ENCODE measurements around the gene APOBEC2. TPM values are rescaled to one million over a fixed set of nuclear protein-coding genes. Genes with fewer than 3 reads are reported as not detected.
A peak's percentile ranks its signal among the peaks of the same experiment; 100 is the strongest.

The APOBEC2 gene
- total and polyA plus RNA-seq, 2 of the 13 experiments (the other 11 are each of a cell fraction or from before 2014, with no cell fraction given) = 0.09 TPM; not detected in 1

DNA sequence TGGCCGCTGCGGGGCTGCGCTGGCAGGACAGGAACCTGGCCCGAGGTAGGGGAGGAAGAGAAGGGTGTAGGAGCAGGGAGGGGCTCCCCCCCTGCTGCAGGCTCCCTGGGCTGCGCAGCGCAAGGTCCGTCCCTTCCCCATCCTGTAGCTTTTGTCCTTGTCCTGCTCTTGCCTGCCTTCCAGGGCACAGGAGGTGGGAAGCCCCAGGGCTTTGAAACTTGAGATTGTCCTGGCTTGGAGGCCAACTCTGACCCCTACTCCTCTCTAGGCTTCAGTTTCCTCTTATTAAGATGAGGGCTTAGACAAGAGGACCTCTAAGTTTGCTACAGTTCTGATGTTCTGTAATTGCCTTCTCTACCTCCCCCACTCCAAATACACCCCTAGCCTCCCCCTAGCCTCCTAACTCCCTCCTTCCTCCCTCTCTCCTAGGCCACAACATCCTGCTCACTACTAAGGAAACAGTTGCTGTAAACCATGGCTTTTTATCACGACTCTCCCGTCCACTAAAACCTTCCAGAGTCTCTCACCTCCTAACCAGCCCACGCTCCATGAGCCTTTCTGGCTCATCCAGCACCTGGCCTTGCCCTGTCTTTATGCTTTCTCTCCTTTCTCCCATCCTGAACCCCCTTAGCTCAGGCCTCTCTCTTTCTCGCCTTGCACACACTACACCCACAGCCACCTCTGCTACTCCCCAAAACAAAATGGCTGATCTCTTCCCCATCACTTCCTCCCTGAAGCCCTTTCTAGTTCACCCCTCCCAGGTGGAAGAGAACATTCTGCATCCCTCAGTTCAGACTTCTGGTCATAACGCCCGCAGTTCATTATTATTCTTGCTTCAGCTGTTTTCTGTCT lies 24.2 kb upstream of the APOBEC2 start:
- intact Hi-C loops (cut with micrococcal nuclease; ENCODE audit: unreplicated experiment) (loop anchor here (1.0 to 5.0 kb wide), 2 partner anchors 132 to 181 kb away; no protein-coding TSS in a partner anchor), in situ Hi-C loops (cut with HindIII; ENCODE audit: extremely low pct_ligation_motif_present, low pct_unique_long_range_greater_than_20kb) (loop anchor here (25.0 kb wide), 1 partner anchor 691 kb away; no protein-coding TSS in a partner anchor)
- TF ChIP-seq HNRNPK (IDR thresholded peaks at IDR 0.05; ENCODE audit: low read depth, low read length, poor library complexity, severe bottlenecking) (peak; percentile 32), ZNF34 (CRISPR knock-in tag; IDR thresholded peaks at IDR 0.05; ENCODE audit: borderline replicate concordance) (peak; percentile 49; the same call in 1 of the 2 replicates), MTA1 (CRISPR knock-in tag; IDR thresholded peaks at IDR 0.05; ENCODE audit: borderline replicate concordance) (0 out of 2 replicates have a peak, but pooled peaks have one; percentile 55), ZNF431 (CRISPR knock-in tag; IDR thresholded peaks at IDR 0.05; ENCODE audit: borderline replicate concordance, low read depth) (no peak), GTF3A (CRISPR knock-in tag; conservative IDR thresholded peaks at IDR 0.05) (0 out of 2 replicates have a peak, but pooled peaks have one; percentile 2), NFE2L2 (IDR thresholded peaks at IDR 0.05; ENCODE audit: low read length) (no peak)
- TF ChIP-seq, protein P1, sequence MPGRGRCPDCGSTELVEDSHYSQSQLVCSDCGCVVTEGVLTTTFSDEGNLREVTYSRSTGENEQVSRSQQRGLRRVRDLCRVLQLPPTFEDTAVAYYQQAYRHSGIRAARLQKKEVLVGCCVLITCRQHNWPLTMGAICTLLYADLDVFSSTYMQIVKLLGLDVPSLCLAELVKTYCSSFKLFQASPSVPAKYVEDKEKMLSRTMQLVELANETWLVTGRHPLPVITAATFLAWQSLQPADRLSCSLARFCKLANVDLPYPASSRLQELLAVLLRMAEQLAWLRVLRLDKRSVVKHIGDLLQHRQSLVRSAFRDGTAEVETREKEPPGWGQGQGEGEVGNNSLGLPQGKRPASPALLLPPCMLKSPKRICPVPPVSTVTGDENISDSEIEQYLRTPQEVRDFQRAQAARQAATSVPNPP (CRISPR knock-in tag; IDR thresholded peaks at IDR 0.05) = 0 out of 2 replicates have a peak, but pooled peaks have one; percentile 3
- TF ChIP-seq, protein P2, sequence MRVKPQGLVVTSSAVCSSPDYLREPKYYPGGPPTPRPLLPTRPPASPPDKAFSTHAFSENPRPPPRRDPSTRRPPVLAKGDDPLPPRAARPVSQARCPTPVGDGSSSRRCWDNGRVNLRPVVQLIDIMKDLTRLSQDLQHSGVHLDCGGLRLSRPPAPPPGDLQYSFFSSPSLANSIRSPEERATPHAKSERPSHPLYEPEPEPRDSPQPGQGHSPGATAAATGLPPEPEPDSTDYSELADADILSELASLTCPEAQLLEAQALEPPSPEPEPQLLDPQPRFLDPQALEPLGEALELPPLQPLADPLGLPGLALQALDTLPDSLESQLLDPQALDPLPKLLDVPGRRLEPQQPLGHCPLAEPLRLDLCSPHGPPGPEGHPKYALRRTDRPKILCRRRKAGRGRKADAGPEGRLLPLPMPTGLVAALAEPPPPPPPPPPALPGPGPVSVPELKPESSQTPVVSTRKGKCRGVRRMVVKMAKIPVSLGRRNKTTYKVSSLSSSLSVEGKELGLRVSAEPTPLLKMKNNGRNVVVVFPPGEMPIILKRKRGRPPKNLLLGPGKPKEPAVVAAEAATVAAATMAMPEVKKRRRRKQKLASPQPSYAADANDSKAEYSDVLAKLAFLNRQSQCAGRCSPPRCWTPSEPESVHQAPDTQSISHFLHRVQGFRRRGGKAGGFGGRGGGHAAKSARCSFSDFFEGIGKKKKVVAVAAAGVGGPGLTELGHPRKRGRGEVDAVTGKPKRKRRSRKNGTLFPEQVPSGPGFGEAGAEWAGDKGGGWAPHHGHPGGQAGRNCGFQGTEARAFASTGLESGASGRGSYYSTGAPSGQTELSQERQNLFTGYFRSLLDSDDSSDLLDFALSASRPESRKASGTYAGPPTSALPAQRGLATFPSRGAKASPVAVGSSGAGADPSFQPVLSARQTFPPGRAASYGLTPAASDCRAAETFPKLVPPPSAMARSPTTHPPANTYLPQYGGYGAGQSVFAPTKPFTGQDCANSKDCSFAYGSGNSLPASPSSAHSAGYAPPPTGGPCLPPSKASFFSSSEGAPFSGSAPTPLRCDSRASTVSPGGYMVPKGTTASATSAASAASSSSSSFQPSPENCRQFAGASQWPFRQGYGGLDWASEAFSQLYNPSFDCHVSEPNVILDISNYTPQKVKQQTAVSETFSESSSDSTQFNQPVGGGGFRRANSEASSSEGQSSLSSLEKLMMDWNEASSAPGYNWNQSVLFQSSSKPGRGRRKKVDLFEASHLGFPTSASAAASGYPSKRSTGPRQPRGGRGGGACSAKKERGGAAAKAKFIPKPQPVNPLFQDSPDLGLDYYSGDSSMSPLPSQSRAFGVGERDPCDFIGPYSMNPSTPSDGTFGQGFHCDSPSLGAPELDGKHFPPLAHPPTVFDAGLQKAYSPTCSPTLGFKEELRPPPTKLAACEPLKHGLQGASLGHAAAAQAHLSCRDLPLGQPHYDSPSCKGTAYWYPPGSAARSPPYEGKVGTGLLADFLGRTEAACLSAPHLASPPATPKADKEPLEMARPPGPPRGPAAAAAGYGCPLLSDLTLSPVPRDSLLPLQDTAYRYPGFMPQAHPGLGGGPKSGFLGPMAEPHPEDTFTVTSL (CRISPR knock-in tag; IDR thresholded peaks at IDR 0.05; ENCODE audit: borderline replicate concordance) = no peak
- TF ChIP-seq, protein P3, sequence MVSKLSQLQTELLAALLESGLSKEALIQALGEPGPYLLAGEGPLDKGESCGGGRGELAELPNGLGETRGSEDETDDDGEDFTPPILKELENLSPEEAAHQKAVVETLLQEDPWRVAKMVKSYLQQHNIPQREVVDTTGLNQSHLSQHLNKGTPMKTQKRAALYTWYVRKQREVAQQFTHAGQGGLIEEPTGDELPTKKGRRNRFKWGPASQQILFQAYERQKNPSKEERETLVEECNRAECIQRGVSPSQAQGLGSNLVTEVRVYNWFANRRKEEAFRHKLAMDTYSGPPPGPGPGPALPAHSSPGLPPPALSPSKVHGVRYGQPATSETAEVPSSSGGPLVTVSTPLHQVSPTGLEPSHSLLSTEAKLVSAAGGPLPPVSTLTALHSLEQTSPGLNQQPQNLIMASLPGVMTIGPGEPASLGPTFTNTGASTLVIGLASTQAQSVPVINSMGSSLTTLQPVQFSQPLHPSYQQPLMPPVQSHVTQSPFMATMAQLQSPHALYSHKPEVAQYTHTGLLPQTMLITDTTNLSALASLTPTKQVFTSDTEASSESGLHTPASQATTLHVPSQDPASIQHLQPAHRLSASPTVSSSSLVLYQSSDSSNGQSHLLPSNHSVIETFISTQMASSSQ (IDR thresholded peaks at IDR 0.05; ENCODE audit: low read depth) = no peak
- TF ChIP-seq, protein P3 (CRISPR knock-in tag; IDR thresholded peaks at IDR 0.05; ENCODE audit: borderline replicate concordance) = 0 out of 2 replicates have a peak, but pooled peaks have one; percentile 32

More for the DNA sequence above, 24.2 kb upstream of the APOBEC2 start:
- Histone ChIP-seq H3K27ac (ENCODE audit: extremely low read length, insufficient read depth, low read length) (no peak overlapping the region), H3K27me3 (ENCODE audit: control insufficient read depth in 1 of 2, insufficient read depth in 2 of 2, low read length in 2 of 2) (no peaks in the 10 kb centered on the region), H3K4me3 (replicated peaks in 1 of 3; ENCODE audit: insufficient read depth in 1 of 3, low read depth in 2 of 3, low read length in 3 of 3) (no peak overlapping the region), H3K36me3 (replicated peaks in 1 of 2; ENCODE audit: control insufficient read depth in 1 of 2, insufficient read depth in 2 of 2, low read length in 2 of 2) (no peaks in the 10 kb centered on the region), H2AFZ (ENCODE audit: low read length) (no peak overlapping the region), H3K4me2 (ENCODE audit: low read depth, low read length) (peak overlapping the region; percentile 66; the same call in 1 of the 2 replicates), H3K9me3 (ENCODE audit: low read length) (no peaks in the 10 kb centered on the region), H4K20me1 (ENCODE audit: insufficient read depth, low read length) (no peaks in the 10 kb centered on the region), H3K79me2 (ENCODE audit: insufficient read depth, low read length) (no peaks in the 10 kb centered on the region), H3K4me1 (ENCODE audit: insufficient read depth, low read length) (peaks cover 19% of the 10 kb centered on the region), H3K9ac (ENCODE audit: insufficient read depth, low read depth, low read length) (0 out of 2 replicates have a peak overlapping the region, but pooled peaks have one; percentile 29)
- CTCF ChIA-PET (ENCODE audit: low intra/inter-chr PET ratio, low total read pairs) = interaction anchor here (0.8 to 3.0 kb wide), 8 partner anchors 22 to 204 kb away, joined by 3 to 56 read pairs (median 6); no protein-coding TSS in a partner anchor
- DNase-seq (ENCODE audit: low spot score) (no peak), ATAC-seq (peak; percentile 15), FAIRE-seq (no peak)
- POLR2A ChIA-PET = interaction anchor here (0.9 to 1.6 kb wide), 4 partner anchors 12 to 44 kb away, joined by 3 to 7 read pairs (median 3); partner anchors contain the start of genes NFYA and OARD1
- BruUV-seq (replicated peaks) = no TSS peak
- 96% methylated on average over 13 of the region's 13 CpGs for WGBS (ENCODE audit: low lambda C conversion rate)
